ENCODE data around the gene FERMT2. TPM values are rescaled to one million over a fixed set of nuclear protein-coding genes. Genes with fewer than 3 reads are reported as not detected.
"Not testable (repeated sequence)": the region's sequence is repeated elsewhere in the genome, so short reads cannot be mapped to it uniquely, and the experiment has no call there.

The FERMT2 gene
- total RNA-seq, 1 donor from 2014 or later = 98.6 TPM

- Histone ChIP-seq H3K9me3 (ENCODE audit: control insufficient read depth in 3 of 3, low read length in 3 of 3) (no peaks in the 10 kb centered on the region), H3K9ac (ENCODE audit: low read depth in 1 of 3, low read length in 3 of 3) (no peak overlapping the region), H3K27ac (ENCODE audit: low read depth, low read length) (no peak overlapping the region), H3K27me3 (ENCODE audit: control insufficient read depth in 3 of 3, insufficient read depth in 3 of 3, low read length in 3 of 3) (no peaks in the 10 kb centered on the region), H3K36me3 (ENCODE audit: control insufficient read depth in 3 of 3, insufficient read depth in 3 of 3, low read length in 3 of 3) (peaks cover 20 to 50% (median 34%) of the 10 kb centered on the region in 3 donors), H3K4me1 (ENCODE audit: control insufficient read depth in 3 of 3, insufficient read depth in 3 of 3, low read length in 3 of 3) (peaks cover 0 to 4% (median 0%) of the 10 kb centered on the region in 3 donors), H3K4me3 (ENCODE audit: low read length in 3 of 3) (no peak overlapping the region)
Observed at GRCh38 chr14:52876311-52876710, 74.5 kb downstream of the FERMT2 start.

GRCh38 chr14:52875707-52876106 is 75.1 kb downstream of the FERMT2 start:
- Histone ChIP-seq H3K27ac (ENCODE audit: low read depth, low read length) (no peak overlapping the region), H3K36me3 (ENCODE audit: control insufficient read depth in 3 of 3, insufficient read depth in 3 of 3, low read length in 3 of 3) (peaks cover 25 to 56% (median 40%) of the 10 kb centered on the region in 3 donors)

GRCh38 chr14:52874389-52874788 is 76.5 kb downstream of the FERMT2 start:
- H3K4me3 ChIP-seq (ENCODE audit: low read length in 3 of 3) = no peak overlapping the region
- H3K27me3 ChIP-seq (ENCODE audit: control insufficient read depth in 3 of 3, insufficient read depth in 3 of 3, low read length in 3 of 3) = no peaks in the 10 kb centered on the region
- H3K9ac ChIP-seq (ENCODE audit: low read depth in 1 of 3, low read length in 3 of 3) = no peak overlapping the region
- H3K9me3 ChIP-seq (ENCODE audit: control insufficient read depth in 3 of 3, low read length in 3 of 3) = no peaks in the 10 kb centered on the region
- H3K27ac ChIP-seq (ENCODE audit: low read depth, low read length) = no peak overlapping the region
- H3K4me1 ChIP-seq (ENCODE audit: control insufficient read depth in 3 of 3, insufficient read depth in 3 of 3, low read length in 3 of 3) = no peaks in the 10 kb centered on the region
- peaks cover 27 to 63% (median 41%) of the 10 kb centered on the region in 3 donors for H3K36me3 ChIP-seq (ENCODE audit: control insufficient read depth in 3 of 3, insufficient read depth in 3 of 3, low read length in 3 of 3)

More at GRCh38 chr14:52875707-52876106, 75.1 kb downstream of the FERMT2 start:
- H3K4me3 ChIP-seq (ENCODE audit: low read length in 3 of 3) = no peak overlapping the region
- no peaks in the 10 kb centered on the region for H3K27me3 ChIP-seq (ENCODE audit: control insufficient read depth in 3 of 3, insufficient read depth in 3 of 3, low read length in 3 of 3)
- H3K9me3 ChIP-seq (ENCODE audit: control insufficient read depth in 3 of 3, low read length in 3 of 3) = no peaks in the 10 kb centered on the region
- H3K9ac ChIP-seq (ENCODE audit: low read depth in 1 of 3, low read length in 3 of 3) = no peak overlapping the region
- no peaks in the 10 kb centered on the region for H3K4me1 ChIP-seq (ENCODE audit: control insufficient read depth in 3 of 3, insufficient read depth in 3 of 3, low read length in 3 of 3)

- Histone ChIP-seq H3K4me3 (ENCODE audit: low read length in 3 of 3) (no peak overlapping the region), H3K27ac (ENCODE audit: low read depth, low read length) (no peak overlapping the region), H3K27me3 (ENCODE audit: control insufficient read depth in 3 of 3, insufficient read depth in 3 of 3, low read length in 3 of 3) (no peaks in the 10 kb centered on the region), H3K9ac (ENCODE audit: low read depth in 1 of 3, low read length in 3 of 3) (no peak overlapping the region), H3K9me3 (ENCODE audit: control insufficient read depth in 3 of 3, low read length in 3 of 3) (no peaks in the 10 kb centered on the region), H3K4me1 (ENCODE audit: control insufficient read depth in 3 of 3, insufficient read depth in 3 of 3, low read length in 3 of 3) (no peaks in the 10 kb centered on the region), H3K36me3 (ENCODE audit: control insufficient read depth in 3 of 3, insufficient read depth in 3 of 3, low read length in 3 of 3) (peaks cover 32 to 67% (median 48%) of the 10 kb centered on the region in 3 donors)
Observed at GRCh38 chr14:52873694-52874093, 77.2 kb downstream of the FERMT2 start.

- H3K9me3 ChIP-seq (ENCODE audit: control insufficient read depth in 3 of 3, low read length in 3 of 3) = no peaks in the 10 kb centered on the region
- peaks cover 35 to 73% (median 54%) of the 10 kb centered on the region in 3 donors for H3K36me3 ChIP-seq (ENCODE audit: control insufficient read depth in 3 of 3, insufficient read depth in 3 of 3, low read length in 3 of 3)
- H3K4me3 ChIP-seq (ENCODE audit: low read length in 3 of 3) = no peak overlapping the region
- no peak overlapping the region for H3K9ac ChIP-seq (ENCODE audit: low read depth in 1 of 3, low read length in 3 of 3)
- no peaks in the 10 kb centered on the region for H3K27me3 ChIP-seq (ENCODE audit: control insufficient read depth in 3 of 3, insufficient read depth in 3 of 3, low read length in 3 of 3)
- H3K4me1 ChIP-seq (ENCODE audit: control insufficient read depth in 3 of 3, insufficient read depth in 3 of 3, low read length in 3 of 3) = no peaks in the 10 kb centered on the region
- no peak overlapping the region for H3K27ac ChIP-seq (ENCODE audit: low read depth, low read length)
Observed at GRCh38 chr14:52873065-52873464, 77.8 kb downstream of the FERMT2 start.

GRCh38 chr14:52871606-52872005 is 79.2 kb downstream of the FERMT2 start:
- Histone ChIP-seq H3K9me3 (ENCODE audit: control insufficient read depth in 3 of 3, low read length in 3 of 3) (no peaks in the 10 kb centered on the region), H3K4me3 (ENCODE audit: low read length in 3 of 3) (no peak overlapping the region), H3K27ac (ENCODE audit: low read depth, low read length) (no peak overlapping the region), H3K27me3 (ENCODE audit: control insufficient read depth in 3 of 3, insufficient read depth in 3 of 3, low read length in 3 of 3) (no peaks in the 10 kb centered on the region), H3K4me1 (ENCODE audit: control insufficient read depth in 3 of 3, insufficient read depth in 3 of 3, low read length in 3 of 3) (no peaks in the 10 kb centered on the region), H3K9ac (ENCODE audit: low read depth in 1 of 3, low read length in 3 of 3) (no peak overlapping the region), H3K36me3 (ENCODE audit: control insufficient read depth in 3 of 3, insufficient read depth in 3 of 3, low read length in 3 of 3) (peaks cover 39 to 69% (median 52%) of the 10 kb centered on the region in 3 donors)

- no peaks in the 10 kb centered on the region for H3K9me3 ChIP-seq (ENCODE audit: control insufficient read depth in 3 of 3, low read length in 3 of 3)
- peaks cover 47 to 66% (median 61%) of the 10 kb centered on the region in 3 donors for H3K36me3 ChIP-seq (ENCODE audit: control insufficient read depth in 3 of 3, insufficient read depth in 3 of 3, low read length in 3 of 3)
- no peaks in the 10 kb centered on the region for H3K27me3 ChIP-seq (ENCODE audit: control insufficient read depth in 3 of 3, insufficient read depth in 3 of 3, low read length in 3 of 3)
- no peaks in the 10 kb centered on the region for H3K4me1 ChIP-seq (ENCODE audit: control insufficient read depth in 3 of 3, insufficient read depth in 3 of 3, low read length in 3 of 3)
- no peak overlapping the region for H3K27ac ChIP-seq (ENCODE audit: low read depth, low read length)
- no peak overlapping the region for H3K9ac ChIP-seq (ENCODE audit: low read depth in 1 of 3, low read length in 3 of 3)
- H3K4me3 ChIP-seq (ENCODE audit: low read length in 3 of 3) = no peak overlapping the region
Observed at GRCh38 chr14:52868911-52869618, 81.8 kb downstream of the FERMT2 start.

- H3K27ac ChIP-seq (ENCODE audit: low read depth, low read length); H3K4me3 ChIP-seq (ENCODE audit: low read length in 3 of 3); H3K27me3 ChIP-seq (ENCODE audit: control insufficient read depth in 3 of 3, insufficient read depth in 3 of 3, low read length in 3 of 3); H3K4me1 ChIP-seq (ENCODE audit: control insufficient read depth in 3 of 3, insufficient read depth in 3 of 3, low read length in 3 of 3); H3K9me3 ChIP-seq (ENCODE audit: control insufficient read depth in 3 of 3, low read length in 3 of 3); H3K9ac ChIP-seq (ENCODE audit: low read depth in 1 of 3, low read length in 3 of 3): not testable (repeated sequence)
- peaks cover 28 to 38% (median 34%) of the 10 kb centered on the region in 3 donors for H3K36me3 ChIP-seq (ENCODE audit: control insufficient read depth in 3 of 3, insufficient read depth in 3 of 3, low read length in 3 of 3)
Observed at GRCh38 chr14:52864893-52865292, 86.0 kb downstream of the FERMT2 start.

GRCh38 chr14:52863334-52863700 is 87.5 kb downstream of the FERMT2 start:
- no peak overlapping the region for H3K9ac ChIP-seq (ENCODE audit: low read depth in 1 of 3, low read length in 3 of 3)
- no peak overlapping the region for H3K4me3 ChIP-seq (ENCODE audit: low read length in 3 of 3)
- no peak overlapping the region for H3K27ac ChIP-seq (ENCODE audit: low read depth, low read length)
- no peaks in the 10 kb centered on the region for H3K4me1 ChIP-seq (ENCODE audit: control insufficient read depth in 3 of 3, insufficient read depth in 3 of 3, low read length in 3 of 3)
- H3K36me3 ChIP-seq (ENCODE audit: control insufficient read depth in 3 of 3, insufficient read depth in 3 of 3, low read length in 3 of 3) = peaks cover 30 to 38% (median 32%) of the 10 kb centered on the region in 3 donors
- no peaks in the 10 kb centered on the region for H3K27me3 ChIP-seq (ENCODE audit: control insufficient read depth in 3 of 3, insufficient read depth in 3 of 3, low read length in 3 of 3)
- no peaks in the 10 kb centered on the region for H3K9me3 ChIP-seq (ENCODE audit: control insufficient read depth in 3 of 3, low read length in 3 of 3)

GRCh38 chr14:52862632-52863333 is 88.1 kb downstream of the FERMT2 start:
- Histone ChIP-seq H3K9ac (ENCODE audit: low read depth in 1 of 3, low read length in 3 of 3) (no peak overlapping the region), H3K27me3 (ENCODE audit: control insufficient read depth in 3 of 3, insufficient read depth in 3 of 3, low read length in 3 of 3) (no peaks in the 10 kb centered on the region), H3K4me3 (ENCODE audit: low read length in 3 of 3) (no peak overlapping the region), H3K4me1 (ENCODE audit: control insufficient read depth in 3 of 3, insufficient read depth in 3 of 3, low read length in 3 of 3) (no peaks in the 10 kb centered on the region), H3K9me3 (ENCODE audit: control insufficient read depth in 3 of 3, low read length in 3 of 3) (no peaks in the 10 kb centered on the region), H3K27ac (ENCODE audit: low read depth, low read length) (no peak overlapping the region), H3K36me3 (ENCODE audit: control insufficient read depth in 3 of 3, insufficient read depth in 3 of 3, low read length in 3 of 3) (peaks cover 31 to 40% (median 36%) of the 10 kb centered on the region in 3 donors)

All from skeletal muscle tissue (tissue), 4 donors.